GM10266 (cell line): ENCODE data around the gene SLC7A1.

Source experiments
- DNase-seq: peaks from one replicate; pipeline ENCODE4 v3.0.0; 2012; ENCODE audit errors: extremely low spot score
- TF ChIP-seq, protein P1 (sequence below): IDR thresholded peaks from 2 replicates; pipeline ENCODE4 v1.5.1; 2012; ENCODE audit warnings: mild to moderate bottlenecking, low read depth; ENCODE audit not compliant: control insufficient read depth, insufficient read depth; ENCODE audit errors: missing control alignments

SLC7A1 gene

DNA sequence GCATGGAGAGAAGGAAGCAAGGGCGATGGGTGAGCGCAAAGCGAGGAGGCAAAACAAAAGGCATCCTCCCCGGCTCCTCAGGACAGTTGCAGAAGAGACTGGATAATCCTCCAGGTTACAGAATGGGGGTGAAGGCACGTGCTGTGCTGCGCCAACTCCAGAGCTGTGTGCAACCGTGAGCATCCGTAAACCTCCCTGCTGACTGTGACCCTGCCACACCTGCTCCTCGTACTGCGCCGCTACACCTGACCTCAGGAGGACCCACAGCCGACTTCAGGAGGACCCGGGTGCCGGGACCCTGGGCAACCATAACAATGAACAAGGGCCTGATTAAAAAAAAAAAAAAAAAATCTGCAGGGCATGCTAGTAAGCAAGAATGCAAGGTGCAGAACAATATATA, 68.7 kb downstream of the SLC7A1 start:
- DNase-seq: no peak
- TF ChIP-seq, protein P1, sequence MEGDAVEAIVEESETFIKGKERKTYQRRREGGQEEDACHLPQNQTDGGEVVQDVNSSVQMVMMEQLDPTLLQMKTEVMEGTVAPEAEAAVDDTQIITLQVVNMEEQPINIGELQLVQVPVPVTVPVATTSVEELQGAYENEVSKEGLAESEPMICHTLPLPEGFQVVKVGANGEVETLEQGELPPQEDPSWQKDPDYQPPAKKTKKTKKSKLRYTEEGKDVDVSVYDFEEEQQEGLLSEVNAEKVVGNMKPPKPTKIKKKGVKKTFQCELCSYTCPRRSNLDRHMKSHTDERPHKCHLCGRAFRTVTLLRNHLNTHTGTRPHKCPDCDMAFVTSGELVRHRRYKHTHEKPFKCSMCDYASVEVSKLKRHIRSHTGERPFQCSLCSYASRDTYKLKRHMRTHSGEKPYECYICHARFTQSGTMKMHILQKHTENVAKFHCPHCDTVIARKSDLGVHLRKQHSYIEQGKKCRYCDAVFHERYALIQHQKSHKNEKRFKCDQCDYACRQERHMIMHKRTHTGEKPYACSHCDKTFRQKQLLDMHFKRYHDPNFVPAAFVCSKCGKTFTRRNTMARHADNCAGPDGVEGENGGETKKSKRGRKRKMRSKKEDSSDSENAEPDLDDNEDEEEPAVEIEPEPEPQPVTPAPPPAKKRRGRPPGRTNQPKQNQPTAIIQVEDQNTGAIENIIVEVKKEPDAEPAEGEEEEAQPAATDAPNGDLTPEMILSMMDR: no peak

DNA sequence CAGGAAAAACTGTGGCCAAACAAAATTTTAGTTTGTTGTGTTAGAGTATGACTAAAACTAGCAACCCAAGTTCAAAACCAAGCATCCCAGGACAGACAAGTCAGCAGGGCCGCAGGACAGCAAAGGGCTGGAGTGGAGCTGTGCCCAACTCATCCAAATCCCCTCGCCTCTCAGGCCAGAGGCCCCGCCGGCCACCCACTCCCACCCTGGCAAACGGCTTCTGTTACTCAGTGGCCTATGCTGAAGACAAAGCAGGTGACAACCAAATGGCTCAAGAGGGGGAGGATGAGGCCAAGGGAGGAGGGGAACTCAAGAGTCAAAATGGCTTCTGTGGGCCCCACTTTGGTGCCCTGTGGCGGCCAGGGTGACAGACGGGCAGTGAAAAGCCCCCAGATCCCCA, 69.7 kb downstream of the SLC7A1 start:
- no peak for DNase-seq

DNA sequence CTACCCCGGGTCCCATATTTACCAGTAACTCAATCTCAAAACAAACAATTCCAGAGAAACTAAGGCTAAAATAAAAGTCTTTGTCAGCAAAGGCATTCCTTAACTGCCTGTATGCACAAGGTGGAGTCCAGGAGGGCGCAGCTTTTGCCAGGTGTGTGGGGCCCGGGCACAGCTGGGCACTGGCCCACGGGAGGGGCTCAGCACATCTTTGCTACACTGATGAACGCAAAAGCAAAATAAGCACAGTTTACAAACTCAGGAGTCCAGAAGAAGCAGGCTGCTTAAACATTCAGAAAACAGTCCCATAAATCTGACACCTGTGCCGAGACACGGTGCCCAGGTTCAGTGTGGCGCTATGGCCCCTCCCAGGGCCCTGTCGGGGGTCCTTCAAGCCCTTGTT, 70.8 kb downstream of the SLC7A1 start:
- DNase-seq: no peak
- TF ChIP-seq, protein P1: no peak

More for the DNA sequence above, 69.7 kb downstream of the SLC7A1 start:
- TF ChIP-seq, protein P1: no peak

DNA sequence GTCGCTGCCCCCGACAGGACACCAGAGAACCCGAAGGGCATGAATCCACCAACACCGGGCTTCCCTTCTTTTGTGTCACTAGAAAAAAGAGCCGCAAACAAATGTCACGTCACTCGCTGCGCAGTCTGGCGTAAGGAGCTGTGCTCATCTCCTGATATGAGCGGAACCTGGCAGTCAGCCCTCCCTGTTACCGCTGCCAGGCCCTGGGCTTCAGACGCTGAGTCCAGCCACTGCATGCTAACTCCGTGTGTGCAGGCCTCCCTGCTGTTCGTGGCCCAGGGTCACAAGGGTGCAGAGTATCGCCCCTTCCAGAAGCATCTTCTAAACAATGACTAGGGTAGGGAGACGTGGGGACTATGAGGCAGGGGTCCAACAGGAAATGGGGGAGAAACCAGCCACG, 71.3 kb downstream of the SLC7A1 start:
- no peak for DNase-seq

DNA sequence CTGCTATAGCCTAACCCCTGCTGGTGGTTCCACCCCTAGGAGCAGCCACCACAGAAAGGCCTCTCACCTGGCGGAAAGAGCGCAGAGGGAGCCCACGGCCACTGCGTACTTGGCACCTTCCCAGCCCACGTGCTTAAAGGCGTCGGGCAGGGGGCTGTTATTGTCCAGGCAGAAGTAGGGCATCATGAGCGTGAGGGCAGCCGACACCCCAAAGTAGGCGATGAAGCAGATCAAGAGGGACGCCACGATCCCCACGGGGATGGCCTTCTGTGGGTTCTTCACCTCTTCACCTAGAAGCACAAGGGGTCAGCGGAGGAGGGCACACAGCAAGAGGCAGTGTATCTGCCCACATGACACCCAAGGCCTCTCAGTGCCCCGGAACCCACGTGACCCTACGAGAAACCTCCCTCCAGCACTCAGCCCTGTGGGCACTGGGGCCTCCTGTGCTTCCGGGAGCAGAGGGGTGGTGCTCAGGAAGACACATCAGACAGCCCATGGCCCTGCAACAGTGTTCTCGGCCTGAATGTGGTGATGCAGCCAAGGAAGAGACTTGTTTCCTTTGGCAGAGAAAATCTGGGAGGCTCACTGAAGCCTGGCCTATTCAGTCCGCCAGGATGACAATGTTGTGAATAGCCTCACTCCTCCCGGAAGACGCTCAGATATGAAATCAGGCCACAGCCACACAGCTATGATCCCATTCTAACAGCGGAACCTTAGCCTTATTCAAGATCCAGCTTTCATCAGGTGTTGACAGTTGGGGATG, 72.1 kb downstream of the SLC7A1 start:
- TF ChIP-seq, protein P1: no peak
- DNase-seq: no peak

More for the DNA sequence above, 71.3 kb downstream of the SLC7A1 start:
- TF ChIP-seq, protein P1: no peak

DNA sequence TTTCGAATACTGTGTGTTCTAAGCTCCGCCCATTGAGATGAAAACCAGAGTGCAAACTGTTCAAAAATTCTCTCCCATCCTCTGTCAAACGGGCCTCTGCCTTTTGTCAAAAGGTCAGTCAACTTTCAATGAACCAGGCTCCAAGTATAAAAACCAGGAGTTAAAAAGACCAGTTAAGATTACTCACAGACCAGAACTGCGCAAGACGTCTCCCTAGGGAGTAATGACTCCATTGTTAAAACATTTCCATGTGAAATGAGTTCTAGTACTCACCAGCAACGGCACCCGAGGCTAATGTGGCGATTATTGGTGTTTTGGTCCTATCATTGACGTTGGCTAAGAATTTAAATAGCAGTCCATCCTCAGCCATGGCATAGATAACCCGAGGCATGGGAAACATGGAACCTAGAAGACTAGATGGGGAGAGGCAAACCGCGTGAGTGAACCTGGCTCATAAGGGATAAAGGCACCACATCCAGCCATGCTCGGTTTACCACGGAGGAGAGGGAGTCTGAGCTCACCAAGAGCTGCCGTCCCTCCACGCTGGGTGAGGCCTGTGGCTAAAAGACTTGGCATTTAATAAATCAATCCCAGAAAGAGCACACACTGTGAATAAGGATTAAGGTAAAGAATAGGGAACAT, 73.3 kb downstream of the SLC7A1 start:
- DNase-seq: no peak
- TF ChIP-seq, protein P1: no peak

DNA sequence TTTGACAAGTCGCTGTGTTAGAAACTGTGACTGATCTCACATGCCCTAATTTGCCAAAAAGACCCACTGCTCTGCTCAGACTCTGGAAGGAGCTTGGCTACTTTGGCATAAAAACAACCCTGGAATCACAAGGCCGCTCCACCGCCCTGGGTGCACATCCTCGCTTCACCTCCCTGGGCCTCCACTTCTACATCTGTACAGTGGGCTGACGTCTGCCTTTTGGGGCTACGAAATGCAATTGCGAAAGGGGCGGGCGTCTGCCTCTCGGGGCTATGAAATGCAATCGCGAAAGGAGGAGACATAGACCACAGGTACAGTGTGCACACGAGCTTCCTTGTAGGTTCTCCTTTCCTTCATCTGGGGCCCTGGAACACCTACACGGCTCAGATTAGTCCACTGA, 74.2 kb downstream of the SLC7A1 start:
- no peak for DNase-seq
- TF ChIP-seq, protein P1: no peak
